Karpas-422 (cell line): ENCODE measurements around the gene FOLR1. TPM values are rescaled to one million over a fixed set of nuclear protein-coding genes. Genes with fewer than 3 reads are reported as not detected.
"Not testable (repeated sequence)": the region's sequence is repeated elsewhere in the genome, so short reads cannot be mapped to it uniquely, and the experiment has no call there.

ENCODE experiments used
- DNase-seq: peaks from one replicate; pipeline ENCODE4 v3.0.0-alpha.2; 2015
- H2AFZ ChIP-seq: fragments of 200-600 bp; sonication (generic); 2 replicates; pipeline ENCODE4 v1.6.1; 2014; ENCODE audit warnings: antibody characterized with exemption, low read length, mixed read lengths
- H3K27ac ChIP-seq: fragments of 200-600 bp; sonication (generic); 2 replicates; pipeline ENCODE4 v1.5.1; 2014; ENCODE audit warnings: mild to moderate bottlenecking, low read length, moderate library complexity
- H3K27me3 ChIP-seq: fragments of 200-600 bp; sonication (generic); 2 replicates; pipeline ENCODE4 v1.6.1; 2014; ENCODE audit warnings: low read length, mixed read lengths
- H3K36me3 ChIP-seq: fragments of 200-600 bp; sonication (generic); 2 replicates; pipeline ENCODE4 v1.6.1; 2014; ENCODE audit warnings: low read length, mixed read lengths; ENCODE audit not compliant: insufficient read depth
- H3K4me1 ChIP-seq: fragments of 200-600 bp; sonication (generic); 2 replicates; pipeline ENCODE4 v1.6.1; 2014; ENCODE audit warnings: mild to moderate bottlenecking, low read length, mixed read lengths
- H3K4me2 ChIP-seq: fragments of 200-600 bp; sonication (generic); 2 replicates; pipeline ENCODE4 v1.6.1; 2014; ENCODE audit warnings: low read length, low read depth, mild to moderate bottlenecking; ENCODE audit not compliant: poor library complexity, severe bottlenecking
- H3K4me3 ChIP-seq: fragments of 200-600 bp; sonication (generic); 2 replicates; pipeline ENCODE4 v1.5.1; 2014; ENCODE audit warnings: mild to moderate bottlenecking, antibody characterized with exemption, low read length, mixed read lengths
- H3K79me2 ChIP-seq: fragments of 200-600 bp; sonication (generic); 2 replicates; pipeline ENCODE4 v1.6.1; 2014; ENCODE audit warnings: mild to moderate bottlenecking, low read length, mixed read lengths
- H3K9ac ChIP-seq: fragments of 200-600 bp; sonication (generic); 2 replicates; pipeline ENCODE4 v1.6.0; 2014; ENCODE audit warnings: low read length
- H3K9me2 ChIP-seq: fragments of 200-600 bp; sonication (generic), shearing (Covaris generic); replicated peaks from 2 replicates; pipeline ENCODE4 v1.6.0; 2014; ENCODE audit warnings: mild to moderate bottlenecking, low read length, moderate library complexity; ENCODE audit not compliant: insufficient read depth
- H3K9me3 ChIP-seq: fragments of 300-700, 200-600 bp; sonication (generic); 2 replicates; pipeline ENCODE4 v1.6.1; 2014; ENCODE audit warnings: low read length, mixed read lengths
- H4K20me1 ChIP-seq: fragments of 200-600 bp; sonication (generic); 2 replicates; pipeline ENCODE4 v1.6.1; 2014; ENCODE audit warnings: mild to moderate bottlenecking, antibody characterized with exemption, low read length, low read depth; ENCODE audit not compliant: insufficient read depth
- total RNA-seq: library from RNA; depleted of rRNA; stranded (reverse); fragments of >200 nt; shearing (Covaris generic); gene quantifications from 2 replicates; pipeline ENCODE4 v1.2.3, GENCODE V29; 2014; ENCODE audit warnings: low replicate concordance

Gene FOLR1
- total RNA-seq, 1 experiment from 2014 or later = not detected

DNA sequence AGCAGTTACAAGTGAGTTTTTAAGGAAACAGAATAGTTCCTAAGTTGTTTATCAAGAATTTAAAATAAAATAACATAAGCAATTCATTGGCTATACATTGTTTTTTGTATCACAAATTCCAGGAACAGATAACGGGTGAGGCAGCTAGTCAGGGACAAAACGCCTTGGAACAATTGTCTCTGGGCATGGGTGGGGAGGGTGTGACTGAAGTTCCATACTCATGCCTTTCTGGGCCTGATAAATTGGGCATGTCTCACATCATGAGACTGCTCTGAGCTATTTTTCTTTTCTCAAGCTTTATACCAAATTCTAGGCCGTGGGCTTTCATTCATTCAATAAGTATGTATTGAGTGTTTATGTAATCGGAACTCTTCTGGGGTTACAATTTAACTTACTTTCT, 34.8 kb upstream of the FOLR1 start:
- no peak overlapping the region for H2AFZ ChIP-seq
- no peak overlapping the region for H3K4me2 ChIP-seq
- no peaks in the 10 kb centered on the region for H3K9me2 ChIP-seq
- no peak overlapping the region for H3K9ac ChIP-seq
- no peaks in the 10 kb centered on the region for H3K4me1 ChIP-seq
- H3K36me3 ChIP-seq = no peaks in the 10 kb centered on the region
- H4K20me1 ChIP-seq = no peaks in the 10 kb centered on the region
- H3K27me3 ChIP-seq = no peaks in the 10 kb centered on the region
- no peak for DNase-seq
- no peaks in the 10 kb centered on the region for H3K9me3 ChIP-seq
- H3K27ac ChIP-seq = no peak overlapping the region
- no peaks in the 10 kb centered on the region for H3K79me2 ChIP-seq
- no peak overlapping the region for H3K4me3 ChIP-seq

DNA sequence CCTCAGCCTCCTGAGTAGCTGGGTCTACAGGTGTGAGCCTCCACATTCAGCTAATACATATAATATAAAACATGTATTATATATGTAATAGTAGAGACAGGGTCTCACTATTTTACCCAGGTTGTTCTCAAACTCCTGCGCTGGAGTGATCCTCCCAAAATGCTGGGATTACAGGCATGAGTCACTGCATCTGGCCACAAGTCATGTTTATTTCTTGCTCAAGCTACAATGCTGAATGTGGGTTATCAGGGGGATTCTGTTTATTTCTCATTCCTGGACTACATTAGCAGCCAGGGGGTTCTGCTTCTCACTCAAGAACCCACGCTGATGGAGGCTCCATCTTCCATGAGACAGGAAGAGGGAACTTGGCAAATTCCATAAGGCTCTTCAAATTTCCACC, 31.6 kb upstream of the FOLR1 start:
- Histone ChIP-seq H3K4me3 (no peak overlapping the region), H3K27ac (no peak overlapping the region), H3K9me3 (no peaks in the 10 kb centered on the region), H4K20me1 (no peaks in the 10 kb centered on the region), H3K4me1 (no peaks in the 10 kb centered on the region), H3K36me3 (no peaks in the 10 kb centered on the region), H3K9ac (no peak overlapping the region), H3K27me3 (no peaks in the 10 kb centered on the region), H2AFZ (no peak overlapping the region), H3K4me2 (no peak overlapping the region), H3K9me2 (no peaks in the 10 kb centered on the region), H3K79me2 (no peaks in the 10 kb centered on the region)
- no peak for DNase-seq

DNA sequence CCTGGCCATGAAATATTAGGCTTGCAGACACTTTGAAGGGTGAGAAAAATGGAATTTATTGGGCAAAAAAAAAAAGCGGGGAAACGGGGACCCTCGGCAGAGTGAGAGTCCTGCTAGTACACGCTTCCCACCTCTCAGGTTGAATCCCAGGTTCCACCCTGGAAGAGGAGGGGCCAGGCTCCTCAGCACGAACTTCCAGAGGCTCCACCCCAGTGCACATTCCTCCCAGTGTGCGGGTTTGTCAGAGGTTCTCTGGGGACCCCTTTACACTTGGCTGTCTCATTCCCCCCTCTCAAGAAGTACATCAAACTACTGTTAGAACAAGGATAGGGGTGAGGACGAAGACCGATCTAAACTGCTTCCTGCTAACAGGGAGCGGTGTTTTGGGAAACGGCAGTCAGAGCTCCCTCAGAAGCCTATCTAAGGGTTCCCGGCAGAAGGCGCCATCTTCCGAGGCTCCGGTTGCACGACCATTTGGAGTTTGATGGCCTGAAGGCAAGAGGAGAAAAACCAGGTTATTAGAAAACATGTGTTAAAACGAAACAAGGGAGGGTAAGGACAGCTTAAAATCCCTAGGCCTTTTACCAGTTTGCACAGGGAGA, 28.9 kb upstream of the FOLR1 start:
- H3K9me3 ChIP-seq = no peaks in the 10 kb centered on the region
- DNase-seq = no peak
- H3K36me3 ChIP-seq = no peaks in the 10 kb centered on the region
- H3K9me2 ChIP-seq = no peaks in the 10 kb centered on the region
- no peaks in the 10 kb centered on the region for H4K20me1 ChIP-seq
- no peak overlapping the region for H2AFZ ChIP-seq
- no peak overlapping the region for H3K4me2 ChIP-seq
- H3K9ac ChIP-seq = no peak overlapping the region
- no peak overlapping the region for H3K4me3 ChIP-seq
- no peaks in the 10 kb centered on the region for H3K79me2 ChIP-seq
- no peaks in the 10 kb centered on the region for H3K27me3 ChIP-seq
- H3K27ac ChIP-seq = no peak overlapping the region
- no peaks in the 10 kb centered on the region for H3K4me1 ChIP-seq

DNA sequence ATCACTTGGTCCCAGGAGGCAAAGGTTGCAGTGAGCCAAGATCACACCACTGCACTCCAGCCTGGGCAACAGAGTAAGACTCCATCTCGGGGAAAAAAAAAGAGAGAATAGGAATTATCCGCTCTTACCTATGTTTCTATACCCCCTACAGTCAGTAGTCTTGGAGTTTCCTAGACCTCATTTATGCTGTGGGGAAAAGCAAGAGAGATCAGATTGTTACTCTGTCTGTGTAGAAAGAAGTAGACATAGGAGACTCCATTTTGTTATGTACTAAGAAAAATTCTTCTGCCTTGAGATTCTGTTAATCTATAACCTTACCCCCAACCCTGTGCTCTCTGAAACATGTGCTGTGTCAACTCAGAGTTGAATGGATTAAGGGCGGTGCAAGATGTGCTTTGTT, 27.8 kb upstream of the FOLR1 start:
- H3K79me2 ChIP-seq, H3K4me2 ChIP-seq, H3K9me2 ChIP-seq, H3K4me1 ChIP-seq, DNase-seq, H3K9me3 ChIP-seq, H3K27me3 ChIP-seq, H3K36me3 ChIP-seq, H2AFZ ChIP-seq, H3K9ac ChIP-seq, H3K27ac ChIP-seq, H3K4me3 ChIP-seq, H4K20me1 ChIP-seq: not testable (repeated sequence)

DNA sequence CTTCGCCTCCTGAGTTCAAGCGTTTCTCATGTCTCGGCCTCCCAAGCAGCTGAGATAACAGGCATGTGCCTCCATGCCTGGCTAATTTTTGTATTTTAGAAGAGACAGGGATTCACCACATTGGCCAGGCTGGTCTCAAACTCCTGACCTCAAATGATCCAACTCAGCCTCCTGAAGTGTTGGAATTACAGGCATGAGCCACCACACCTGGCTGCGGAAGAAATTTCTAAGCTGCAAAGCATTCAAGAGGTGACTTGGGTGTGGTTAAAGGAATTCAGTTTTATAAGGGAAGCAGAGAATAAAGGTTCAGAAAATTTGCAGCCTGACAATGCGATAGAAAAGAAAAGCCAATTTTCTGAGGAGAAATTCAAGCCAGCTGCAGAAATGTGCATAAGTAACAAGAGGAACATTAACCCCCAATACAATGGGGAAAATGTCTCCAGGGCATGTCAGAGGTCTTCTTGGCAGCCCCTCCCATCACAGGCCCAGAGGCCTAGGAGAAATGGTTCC, 22.8 kb upstream of the FOLR1 start:
- not testable (repeated sequence) for H3K36me3 ChIP-seq, H3K27me3 ChIP-seq, H3K9me3 ChIP-seq, H3K9me2 ChIP-seq, H3K4me2 ChIP-seq, H3K9ac ChIP-seq, H3K4me1 ChIP-seq, H3K79me2 ChIP-seq, H2AFZ ChIP-seq, DNase-seq, H3K27ac ChIP-seq, H3K4me3 ChIP-seq, H4K20me1 ChIP-seq

DNA sequence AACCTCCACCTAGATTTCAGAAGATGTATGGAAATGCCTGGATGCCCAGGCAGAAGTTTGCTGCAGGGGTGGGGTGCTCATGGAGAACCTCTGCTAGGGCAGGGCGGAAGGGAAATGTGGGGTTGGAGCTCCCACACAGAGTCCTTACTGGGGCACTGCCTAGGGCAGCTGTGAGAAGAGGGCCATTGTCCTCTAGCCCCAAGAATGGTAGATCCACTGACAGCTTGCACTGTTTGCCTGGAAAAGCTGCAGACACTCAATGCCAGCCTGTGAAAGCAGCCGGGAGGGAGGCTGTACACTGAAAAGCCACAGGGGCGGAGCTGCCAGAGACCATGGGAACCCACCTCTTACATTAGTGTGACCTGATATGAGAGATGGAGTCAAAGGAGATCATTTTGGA, 22.2 kb upstream of the FOLR1 start:
- H3K9me3 ChIP-seq, H2AFZ ChIP-seq, H3K27ac ChIP-seq, H3K79me2 ChIP-seq, H3K9me2 ChIP-seq, H4K20me1 ChIP-seq, DNase-seq, H3K4me1 ChIP-seq, H3K4me2 ChIP-seq, H3K9ac ChIP-seq, H3K36me3 ChIP-seq, H3K27me3 ChIP-seq, H3K4me3 ChIP-seq: not testable (repeated sequence)

DNA sequence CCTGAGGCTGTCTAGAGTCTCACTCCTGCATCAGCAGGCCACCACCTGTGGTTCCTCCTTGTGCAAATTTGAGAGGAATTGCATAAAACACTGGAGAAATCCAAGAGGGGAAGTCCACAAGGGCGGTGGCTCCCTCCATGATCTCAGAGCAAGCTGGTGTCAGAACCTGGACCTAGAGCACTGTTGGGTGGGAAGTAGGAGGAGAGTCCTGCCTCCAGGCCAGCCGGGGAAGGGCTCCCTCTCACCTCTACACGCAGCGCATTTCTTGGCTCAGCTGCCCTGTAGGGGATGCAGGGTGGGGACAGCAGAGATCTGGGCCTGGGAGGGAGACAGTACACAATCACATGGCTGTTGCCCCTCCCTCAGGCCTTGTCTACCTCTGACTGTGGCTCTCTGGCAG, 19.9 kb upstream of the FOLR1 start:
- H3K9ac ChIP-seq, H3K27me3 ChIP-seq, H3K36me3 ChIP-seq, H3K27ac ChIP-seq, H3K9me2 ChIP-seq, H3K4me3 ChIP-seq, H4K20me1 ChIP-seq, H3K9me3 ChIP-seq, H2AFZ ChIP-seq, H3K4me1 ChIP-seq, H3K4me2 ChIP-seq, H3K79me2 ChIP-seq, DNase-seq: not testable (repeated sequence)

DNA sequence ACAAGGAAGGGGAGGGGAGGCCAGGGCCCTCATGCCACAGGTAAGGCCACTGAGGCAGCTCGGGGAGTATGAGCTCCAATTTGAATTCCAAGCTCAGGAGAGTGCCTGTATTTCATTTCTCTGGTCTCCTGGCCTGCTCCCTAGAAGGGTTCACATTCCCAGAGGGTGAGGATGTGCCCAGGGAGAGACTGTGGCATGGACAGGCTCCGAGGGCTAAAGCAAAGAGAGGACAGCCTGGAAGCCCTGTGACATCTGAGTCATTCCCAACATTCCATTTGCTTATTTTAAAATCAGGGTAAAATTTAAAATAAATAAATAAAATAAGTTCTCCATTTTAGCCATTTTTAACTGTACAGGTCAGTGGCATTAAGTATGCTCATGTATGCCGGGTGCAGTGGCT, 18.6 kb upstream of the FOLR1 start:
- Histone ChIP-seq H2AFZ (no peak overlapping the region), H3K9ac (no peak overlapping the region), H3K9me3 (no peaks in the 10 kb centered on the region), H3K79me2 (no peaks in the 10 kb centered on the region), H3K4me1 (no peaks in the 10 kb centered on the region), H3K36me3 (no peaks in the 10 kb centered on the region), H3K27me3 (no peaks in the 10 kb centered on the region), H3K4me3 (no peak overlapping the region), H3K9me2 (no peaks in the 10 kb centered on the region), H3K27ac (no peak overlapping the region), H3K4me2 (no peak overlapping the region), H4K20me1 (no peaks in the 10 kb centered on the region)
- DNase-seq = no peak
